ENCODE measurements around the gene REV3L. TPM values are rescaled to one million over a fixed set of nuclear protein-coding genes. Genes with fewer than 3 reads are reported as not detected.

REV3L gene
- total and polyA plus RNA-seq, 2 of the 8 experiments (the other 6 are each of a cell fraction or from before 2014, with no cell fraction given): 2.1 to 6.6 TPM

DNA sequence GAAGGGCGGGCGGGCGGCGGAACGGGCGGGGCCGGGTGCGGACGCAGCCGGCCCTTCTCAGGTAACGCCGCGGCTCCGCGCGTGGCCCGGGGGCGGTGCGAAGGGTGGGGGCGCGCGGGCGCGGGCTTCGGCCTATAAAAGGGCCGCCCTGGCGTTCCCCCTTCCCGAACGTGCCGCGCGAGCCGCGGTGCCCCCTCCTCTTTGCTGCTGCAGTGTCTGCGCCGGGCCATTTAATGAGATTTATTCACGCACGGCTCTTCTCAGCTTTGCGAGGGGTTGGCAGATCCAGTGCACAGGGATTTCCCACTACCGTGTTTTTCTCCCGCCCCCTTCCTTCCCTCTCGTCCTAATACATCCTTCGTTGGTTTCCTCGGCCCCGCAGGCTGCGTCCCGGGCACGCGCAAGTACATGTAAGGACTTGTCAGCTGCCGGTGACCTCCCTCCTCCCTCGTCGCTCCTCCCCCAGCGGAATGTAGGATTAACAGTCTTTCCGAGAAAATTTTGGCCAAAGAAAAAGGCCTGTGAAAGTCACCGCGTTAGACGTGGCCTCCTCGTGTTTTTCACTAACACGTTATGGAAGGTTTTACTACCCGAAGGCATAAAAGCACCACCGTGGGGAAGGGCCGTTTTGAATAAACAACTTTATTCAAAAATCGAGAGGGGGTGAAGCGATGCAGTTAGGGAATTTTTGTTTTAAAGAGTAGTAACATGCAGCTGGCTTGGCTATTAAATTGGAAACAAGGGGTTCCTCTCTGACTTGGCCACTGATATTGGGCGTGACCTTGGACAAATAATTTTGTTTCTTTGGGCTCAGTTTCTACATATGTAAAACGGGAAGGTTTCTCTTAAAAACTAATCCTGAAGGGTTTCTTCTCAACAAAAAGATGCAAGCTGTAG is 966 bp upstream of the REV3L start (continued):
- no peak for TF ChIP-seq SUZ12 (IDR thresholded peaks at IDR 0.05; ENCODE audit: low read length)
- TF ChIP-seq, protein P1, sequence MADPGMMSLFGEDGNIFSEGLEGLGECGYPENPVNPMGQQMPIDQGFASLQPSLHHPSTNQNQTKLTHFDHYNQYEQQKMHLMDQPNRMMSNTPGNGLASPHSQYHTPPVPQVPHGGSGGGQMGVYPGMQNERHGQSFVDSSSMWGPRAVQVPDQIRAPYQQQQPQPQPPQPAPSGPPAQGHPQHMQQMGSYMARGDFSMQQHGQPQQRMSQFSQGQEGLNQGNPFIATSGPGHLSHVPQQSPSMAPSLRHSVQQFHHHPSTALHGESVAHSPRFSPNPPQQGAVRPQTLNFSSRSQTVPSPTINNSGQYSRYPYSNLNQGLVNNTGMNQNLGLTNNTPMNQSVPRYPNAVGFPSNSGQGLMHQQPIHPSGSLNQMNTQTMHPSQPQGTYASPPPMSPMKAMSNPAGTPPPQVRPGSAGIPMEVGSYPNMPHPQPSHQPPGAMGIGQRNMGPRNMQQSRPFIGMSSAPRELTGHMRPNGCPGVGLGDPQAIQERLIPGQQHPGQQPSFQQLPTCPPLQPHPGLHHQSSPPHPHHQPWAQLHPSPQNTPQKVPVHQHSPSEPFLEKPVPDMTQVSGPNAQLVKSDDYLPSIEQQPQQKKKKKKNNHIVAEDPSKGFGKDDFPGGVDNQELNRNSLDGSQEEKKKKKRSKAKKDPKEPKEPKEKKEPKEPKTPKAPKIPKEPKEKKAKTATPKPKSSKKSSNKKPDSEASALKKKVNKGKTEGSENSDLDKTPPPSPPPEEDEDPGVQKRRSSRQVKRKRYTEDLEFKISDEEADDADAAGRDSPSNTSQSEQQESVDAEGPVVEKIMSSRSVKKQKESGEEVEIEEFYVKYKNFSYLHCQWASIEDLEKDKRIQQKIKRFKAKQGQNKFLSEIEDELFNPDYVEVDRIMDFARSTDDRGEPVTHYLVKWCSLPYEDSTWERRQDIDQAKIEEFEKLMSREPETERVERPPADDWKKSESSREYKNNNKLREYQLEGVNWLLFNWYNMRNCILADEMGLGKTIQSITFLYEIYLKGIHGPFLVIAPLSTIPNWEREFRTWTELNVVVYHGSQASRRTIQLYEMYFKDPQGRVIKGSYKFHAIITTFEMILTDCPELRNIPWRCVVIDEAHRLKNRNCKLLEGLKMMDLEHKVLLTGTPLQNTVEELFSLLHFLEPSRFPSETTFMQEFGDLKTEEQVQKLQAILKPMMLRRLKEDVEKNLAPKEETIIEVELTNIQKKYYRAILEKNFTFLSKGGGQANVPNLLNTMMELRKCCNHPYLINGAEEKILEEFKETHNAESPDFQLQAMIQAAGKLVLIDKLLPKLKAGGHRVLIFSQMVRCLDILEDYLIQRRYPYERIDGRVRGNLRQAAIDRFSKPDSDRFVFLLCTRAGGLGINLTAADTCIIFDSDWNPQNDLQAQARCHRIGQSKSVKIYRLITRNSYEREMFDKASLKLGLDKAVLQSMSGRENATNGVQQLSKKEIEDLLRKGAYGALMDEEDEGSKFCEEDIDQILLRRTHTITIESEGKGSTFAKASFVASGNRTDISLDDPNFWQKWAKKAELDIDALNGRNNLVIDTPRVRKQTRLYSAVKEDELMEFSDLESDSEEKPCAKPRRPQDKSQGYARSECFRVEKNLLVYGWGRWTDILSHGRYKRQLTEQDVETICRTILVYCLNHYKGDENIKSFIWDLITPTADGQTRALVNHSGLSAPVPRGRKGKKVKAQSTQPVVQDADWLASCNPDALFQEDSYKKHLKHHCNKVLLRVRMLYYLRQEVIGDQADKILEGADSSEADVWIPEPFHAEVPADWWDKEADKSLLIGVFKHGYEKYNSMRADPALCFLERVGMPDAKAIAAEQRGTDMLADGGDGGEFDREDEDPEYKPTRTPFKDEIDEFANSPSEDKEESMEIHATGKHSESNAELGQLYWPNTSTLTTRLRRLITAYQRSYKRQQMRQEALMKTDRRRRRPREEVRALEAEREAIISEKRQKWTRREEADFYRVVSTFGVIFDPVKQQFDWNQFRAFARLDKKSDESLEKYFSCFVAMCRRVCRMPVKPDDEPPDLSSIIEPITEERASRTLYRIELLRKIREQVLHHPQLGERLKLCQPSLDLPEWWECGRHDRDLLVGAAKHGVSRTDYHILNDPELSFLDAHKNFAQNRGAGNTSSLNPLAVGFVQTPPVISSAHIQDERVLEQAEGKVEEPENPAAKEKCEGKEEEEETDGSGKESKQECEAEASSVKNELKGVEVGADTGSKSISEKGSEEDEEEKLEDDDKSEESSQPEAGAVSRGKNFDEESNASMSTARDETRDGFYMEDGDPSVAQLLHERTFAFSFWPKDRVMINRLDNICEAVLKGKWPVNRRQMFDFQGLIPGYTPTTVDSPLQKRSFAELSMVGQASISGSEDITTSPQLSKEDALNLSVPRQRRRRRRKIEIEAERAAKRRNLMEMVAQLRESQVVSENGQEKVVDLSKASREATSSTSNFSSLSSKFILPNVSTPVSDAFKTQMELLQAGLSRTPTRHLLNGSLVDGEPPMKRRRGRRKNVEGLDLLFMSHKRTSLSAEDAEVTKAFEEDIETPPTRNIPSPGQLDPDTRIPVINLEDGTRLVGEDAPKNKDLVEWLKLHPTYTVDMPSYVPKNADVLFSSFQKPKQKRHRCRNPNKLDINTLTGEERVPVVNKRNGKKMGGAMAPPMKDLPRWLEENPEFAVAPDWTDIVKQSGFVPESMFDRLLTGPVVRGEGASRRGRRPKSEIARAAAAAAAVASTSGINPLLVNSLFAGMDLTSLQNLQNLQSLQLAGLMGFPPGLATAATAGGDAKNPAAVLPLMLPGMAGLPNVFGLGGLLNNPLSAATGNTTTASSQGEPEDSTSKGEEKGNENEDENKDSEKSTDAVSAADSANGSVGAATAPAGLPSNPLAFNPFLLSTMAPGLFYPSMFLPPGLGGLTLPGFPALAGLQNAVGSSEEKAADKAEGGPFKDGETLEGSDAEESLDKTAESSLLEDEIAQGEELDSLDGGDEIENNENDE (IDR thresholded peaks at IDR 0.05; ENCODE audit: insufficient replicate concordance, low read length): no peak
- TF ChIP-seq CREB1 (IDR thresholded peaks at IDR 0.05): no peak
- TF ChIP-seq GABPA (IDR thresholded peaks at IDR 0.05; ENCODE audit: borderline replicate concordance, insufficient read depth, low read length): no peak
- TF ChIP-seq NANOG (IDR thresholded peaks at IDR 0.05; ENCODE audit: insufficient read depth, low read depth, low read length, poor library complexity, severe bottlenecking): peak; percentile 3
- TF ChIP-seq EGR1 (IDR thresholded peaks at IDR 0.05; ENCODE audit: borderline replicate concordance, low read depth, low read length): peak; percentile 65; the same call in 1 of the 2 replicates
- peak; percentile 60 for TF ChIP-seq TAF1 (IDR thresholded peaks at IDR 0.05; ENCODE audit: low read depth, low read length)
- peak; percentile 73 to 86 for TF ChIP-seq POLR2A (IDR thresholded peaks at IDR 0.05; ENCODE audit: control extremely low read depth in 1 of 2, low read depth in 2 of 2, low read length in 2 of 2)
- peak; percentile 37 to 80; a peak in 2 of 4 replicates for TF ChIP-seq SIN3A (conservative IDR thresholded peaks at IDR 0.05 in 1 of 2, IDR thresholded peaks at IDR 0.05 in 1 of 2; ENCODE audit: low read depth in 1 of 2, low read length in 2 of 2)
- TF ChIP-seq ASH2L (IDR thresholded peaks at IDR 0.05; ENCODE audit: low read length): peak; percentile 57

All from H1 (cell line).